Loucy (cell line): ENCODE measurements around the gene TSPAN17.

ENCODE experiments used
- H2AFZ ChIP-seq: fragments of 200-600 bp; sonication (generic); 2 replicates; pipeline ENCODE4 v1.6.0; 2016; ENCODE audit warnings: antibody characterized with exemption, mild to moderate bottlenecking, low read length, moderate library complexity
- H3F3A ChIP-seq: fragments of 200-600 bp; 2 replicates; pipeline ENCODE4 v1.6.0; 2016; ENCODE audit warnings: antibody characterized with exemption, low read depth, mild to moderate bottlenecking
- H3K27me3 ChIP-seq: fragments of 200-600 bp; sonication (generic); 2 replicates; pipeline ENCODE4 v1.6.1; 2014; ENCODE audit warnings: low read length, mild to moderate bottlenecking; ENCODE audit not compliant: insufficient read depth, poor library complexity, severe bottlenecking
- H3K36me3 ChIP-seq: fragments of 200-600 bp; sonication (generic); 2 replicates; pipeline ENCODE4 v1.6.1; 2016; ENCODE audit warnings: low read length; ENCODE audit not compliant: insufficient read depth
- H3K4me1 ChIP-seq: fragments of 200-600 bp; sonication (generic); 2 replicates; pipeline ENCODE4 v1.5.1; 2014; ENCODE audit warnings: low read length, mild to moderate bottlenecking; ENCODE audit not compliant: insufficient read depth, poor library complexity, severe bottlenecking
- H3K4me2 ChIP-seq: fragments of 200-600 bp; sonication (generic); 2 replicates; pipeline ENCODE4 v1.6.0; 2014; ENCODE audit warnings: antibody characterized with exemption, low read length, low read depth, mild to moderate bottlenecking; ENCODE audit not compliant: poor library complexity, severe bottlenecking
- H3K4me3 ChIP-seq: fragments of 200-600 bp; sonication (generic); 2 replicates; pipeline ENCODE4 v1.5.1; 2014; ENCODE audit warnings: low read length, mild to moderate bottlenecking, mixed read lengths; ENCODE audit not compliant: poor library complexity, severe bottlenecking
- H3K79me2 ChIP-seq: fragments of 200-600 bp; sonication (generic); 2 replicates; pipeline ENCODE4 v1.6.1; 2014; ENCODE audit warnings: low read length; ENCODE audit not compliant: insufficient read depth
- H3K9ac ChIP-seq: fragments of 200-600 bp; sonication (generic); 2 replicates; pipeline ENCODE4 v1.6.0; 2014; ENCODE audit warnings: mild to moderate bottlenecking, low read depth, low read length, moderate library complexity; ENCODE audit not compliant: poor library complexity, severe bottlenecking
- H3K9me2 ChIP-seq: fragments of 200-600 bp; sonication (generic); replicated peaks from 2 replicates; pipeline ENCODE4 v1.6.1; 2016; ENCODE audit warnings: low read depth, low read length, mixed read lengths
- H3K9me3 ChIP-seq: fragments of 200-600 bp; sonication (generic); 2 replicates; pipeline ENCODE4 v1.6.1; 2014; ENCODE audit warnings: mild to moderate bottlenecking, antibody characterized with exemption, low read length, low read depth; ENCODE audit not compliant: insufficient read depth
- H4K20me1 ChIP-seq: fragments of 200-600 bp; sonication (generic); 2 replicates; pipeline ENCODE4 v1.6.0; 2014; ENCODE audit warnings: antibody characterized with exemption, low read length, mild to moderate bottlenecking; ENCODE audit not compliant: insufficient read depth, poor library complexity, severe bottlenecking
- CTCF ChIP-seq: fragments of 200-600 bp; sonication (generic); conservative IDR thresholded peaks from 2 replicates; pipeline ENCODE4 v1.5.1; 2014; ENCODE audit warnings: mild to moderate bottlenecking, antibody characterized with exemption, low read length
- EZH2phosphoT487 ChIP-seq: fragments of 200-600 bp; IDR thresholded peaks from 2 replicates; pipeline ENCODE4 v1.6.1; 2018; ENCODE audit warnings: antibody characterized with exemption, mild to moderate bottlenecking, moderate library complexity, borderline replicate concordance

The TSPAN17 gene

GRCh38 chr5:176690911-176691310, 43.6 kb downstream of the TSPAN17 start:
- TF ChIP-seq CTCF = no peak
- TF ChIP-seq EZH2phosphoT487 = no peak
- H3K4me2 ChIP-seq = no peak overlapping the region

GRCh38 chr5:176691524-176691923, 44.2 kb downstream of the TSPAN17 start:
- Histone ChIP-seq H3K4me3 (no peak overlapping the region), H3K4me2 (no peak overlapping the region), H3K9me3 (no peaks in the 10 kb centered on the region), H3K27me3 (no peaks in the 10 kb centered on the region), H4K20me1 (no peaks in the 10 kb centered on the region), H2AFZ (no peak overlapping the region), H3K36me3 (no peaks in the 10 kb centered on the region), H3K4me1 (no peaks in the 10 kb centered on the region), H3K9me2 (no peaks in the 10 kb centered on the region), H3K9ac (no peak overlapping the region), H3F3A (no peaks in the 10 kb centered on the region), H3K79me2 (no peaks in the 10 kb centered on the region)
- TF ChIP-seq CTCF (no peak), EZH2phosphoT487 (no peak)

More at GRCh38 chr5:176690911-176691310, 43.6 kb downstream of the TSPAN17 start:
- no peaks in the 10 kb centered on the region for H3K9me2 ChIP-seq
- no peaks in the 10 kb centered on the region for H3F3A ChIP-seq
- no peaks in the 10 kb centered on the region for H3K79me2 ChIP-seq
- no peaks in the 10 kb centered on the region for H3K27me3 ChIP-seq
- H4K20me1 ChIP-seq = no peaks in the 10 kb centered on the region
- no peak overlapping the region for H2AFZ ChIP-seq
- H3K4me1 ChIP-seq = no peaks in the 10 kb centered on the region
- no peaks in the 10 kb centered on the region for H3K36me3 ChIP-seq
- no peaks in the 10 kb centered on the region for H3K9me3 ChIP-seq
- no peak overlapping the region for H3K4me3 ChIP-seq
- H3K9ac ChIP-seq = no peak overlapping the region

DNA sequence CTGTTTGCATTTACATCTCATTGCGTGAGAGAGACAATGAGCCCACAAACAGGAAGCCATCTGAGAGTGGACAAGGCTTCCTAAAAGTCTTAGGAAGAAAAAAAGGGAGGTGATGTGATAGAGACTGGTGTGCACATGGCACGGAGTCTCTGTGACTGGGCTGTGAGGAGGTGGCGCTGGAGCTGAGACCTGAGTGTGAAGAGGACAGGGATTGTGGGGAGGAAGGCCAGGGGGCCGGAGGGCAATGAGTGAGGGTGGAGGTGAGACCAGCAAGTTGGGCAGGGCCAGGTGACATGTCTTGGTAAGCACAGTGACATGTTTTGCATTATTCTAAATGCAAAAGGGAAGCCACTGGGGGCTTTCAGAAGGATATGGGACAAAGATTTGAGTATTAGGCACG, 45.0 kb downstream of the TSPAN17 start:
- Histone ChIP-seq H4K20me1 (no peaks in the 10 kb centered on the region), H3K4me3 (no peak overlapping the region), H3K4me1 (no peaks in the 10 kb centered on the region), H3K27me3 (no peaks in the 10 kb centered on the region), H3K9me2 (no peaks in the 10 kb centered on the region), H3K4me2 (no peak overlapping the region), H3K9me3 (no peaks in the 10 kb centered on the region), H3K9ac (no peak overlapping the region), H3F3A (no peaks in the 10 kb centered on the region), H2AFZ (no peak overlapping the region), H3K36me3 (no peaks in the 10 kb centered on the region), H3K79me2 (no peaks in the 10 kb centered on the region)
- TF ChIP-seq CTCF = no peak
- TF ChIP-seq EZH2phosphoT487 = no peak
